Measurements from ENCODE around the gene CAMTA2.
A peak's percentile ranks its signal among the peaks of the same experiment; 100 is the strongest.

Gene CAMTA2

DNA sequence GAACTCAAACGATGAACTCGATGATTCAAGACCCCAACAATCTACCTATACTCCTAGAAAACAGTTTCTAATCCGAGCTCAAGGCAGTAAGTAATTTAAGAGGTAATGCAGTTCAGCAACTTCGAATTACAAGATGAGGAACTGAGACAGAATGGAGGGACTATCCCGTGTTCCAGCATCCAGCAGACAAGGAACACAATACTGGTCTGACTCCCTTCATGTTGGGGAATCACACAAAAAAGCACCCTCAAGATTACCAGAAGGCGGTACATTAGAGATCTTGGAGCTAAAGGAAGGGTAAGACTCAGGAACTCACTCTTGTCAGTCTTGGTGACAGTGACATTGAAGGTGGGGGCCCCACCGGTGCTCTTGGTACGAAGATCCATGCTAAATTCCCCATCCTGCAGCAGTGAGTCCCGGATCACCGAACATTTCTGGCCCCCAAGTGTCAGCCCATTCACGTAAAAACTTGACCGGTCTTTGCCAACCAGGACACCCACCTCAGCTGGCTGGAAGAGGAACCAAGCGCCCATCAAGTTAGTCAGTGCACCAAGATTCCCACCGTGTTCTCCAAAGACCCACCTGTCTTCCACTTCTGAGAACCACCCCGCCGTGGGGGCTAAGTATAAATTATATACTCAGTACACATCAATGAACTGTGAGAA lies 41.0 kb downstream of the CAMTA2 start:
- DNase-seq (ENCODE audit: low read depth) = no peak

DNA sequence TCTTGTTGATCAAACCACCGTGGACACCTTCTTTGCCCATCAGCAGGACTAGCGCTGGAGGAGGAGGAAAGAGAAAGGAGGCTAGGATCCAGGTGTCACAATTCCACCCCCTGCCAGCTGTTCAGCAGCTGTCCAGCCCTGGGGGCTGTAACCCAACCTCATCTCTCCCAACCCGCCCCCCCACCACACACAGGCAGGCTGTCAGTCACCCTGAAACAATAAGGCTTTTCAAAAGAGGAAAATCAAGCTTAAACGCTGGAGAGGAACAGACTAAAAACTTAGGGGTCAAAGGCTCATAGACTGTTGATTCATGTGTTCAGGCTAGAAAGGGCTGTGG lies 41.6 kb downstream of the CAMTA2 start:
- DNase-seq (ENCODE audit: low read depth) = no peak

DNA sequence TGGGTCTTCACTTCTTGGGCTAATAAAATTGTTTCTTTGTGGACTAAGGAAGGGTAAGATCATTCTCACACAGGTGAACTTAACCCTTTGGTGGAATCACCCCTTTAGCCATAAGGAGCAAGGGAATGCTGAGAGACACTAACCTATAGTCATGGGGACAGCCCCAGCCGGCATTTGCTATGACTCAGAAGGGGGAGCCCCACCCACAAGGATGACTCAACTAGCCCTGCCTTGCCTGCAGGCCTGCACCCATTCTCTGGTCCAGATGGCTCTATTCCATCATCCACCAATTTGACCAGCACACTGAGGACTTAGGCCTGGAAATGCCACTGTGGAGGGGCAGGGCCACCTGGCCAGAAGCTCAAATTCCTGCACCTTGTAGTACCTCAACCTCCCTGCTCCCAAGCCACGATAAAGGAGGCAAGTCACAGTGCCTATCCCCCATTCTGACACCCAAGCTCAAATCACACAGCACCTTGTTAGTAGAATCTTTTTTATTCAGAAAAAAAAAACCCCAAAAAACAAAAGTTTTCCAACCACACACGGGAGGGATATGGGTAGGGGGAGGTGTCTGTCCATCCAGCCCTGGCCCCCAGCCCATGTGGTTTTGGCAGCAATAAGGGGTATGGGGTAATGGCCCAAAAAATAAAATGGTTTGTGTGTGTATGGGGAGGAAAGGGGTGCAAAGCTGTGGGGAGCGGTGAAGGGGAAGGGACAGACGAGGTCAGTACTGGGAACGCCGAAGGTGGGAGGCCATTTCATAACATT lies 42.1 kb downstream of the CAMTA2 start:
- peak; percentile 68 for DNase-seq (ENCODE audit: low read depth)

DNA sequence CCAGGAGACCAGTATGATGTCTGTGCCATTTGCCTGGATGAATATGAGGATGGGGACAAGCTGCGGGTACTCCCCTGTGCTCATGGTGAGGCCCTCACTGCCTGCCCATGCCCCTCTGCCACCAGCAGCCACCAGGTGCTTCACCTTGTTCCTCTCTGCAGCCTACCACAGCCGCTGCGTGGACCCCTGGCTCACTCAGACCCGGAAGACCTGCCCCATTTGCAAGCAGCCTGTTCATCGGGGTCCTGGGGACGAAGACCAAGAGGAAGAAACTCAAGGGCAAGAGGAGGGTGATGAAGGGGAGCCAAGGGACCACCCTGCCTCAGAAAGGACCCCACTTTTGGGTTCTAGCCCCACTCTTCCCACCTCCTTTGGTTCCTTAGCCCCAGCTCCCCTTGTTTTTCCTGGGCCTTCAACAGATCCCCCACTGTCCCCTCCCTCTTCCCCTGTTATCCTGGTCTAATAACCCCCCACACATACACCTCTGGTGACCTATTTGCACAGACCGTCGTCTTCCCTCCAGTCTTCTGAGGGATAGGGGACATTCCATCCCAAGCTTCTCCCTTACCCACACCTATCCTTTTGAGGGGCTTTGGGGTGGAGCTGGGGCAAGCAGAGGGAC lies 42.8 kb downstream of the CAMTA2 start:
- DNase-seq (ENCODE audit: low read depth) = no peak

DNA sequence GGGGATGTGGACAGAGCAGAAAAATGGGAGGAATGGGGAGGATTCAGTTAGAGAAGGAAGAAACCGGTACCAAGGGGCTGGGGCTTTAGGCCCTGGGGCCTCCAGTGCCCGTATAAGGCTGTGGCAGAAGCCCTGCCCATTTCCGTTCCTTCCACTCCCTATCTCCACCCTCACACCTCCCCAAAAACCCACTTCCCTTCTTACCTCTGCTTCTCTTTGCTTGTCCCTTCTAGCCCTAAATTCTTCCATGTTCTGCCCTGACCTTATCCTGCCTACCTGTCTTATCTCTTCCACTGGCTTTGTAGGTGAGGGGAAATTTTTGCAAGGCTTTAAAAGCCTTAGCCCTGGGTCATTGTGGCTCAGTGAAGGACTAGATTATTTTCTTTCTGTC lies 43.3 kb downstream of the CAMTA2 start:
- no peak for DNase-seq (ENCODE audit: low read depth)

DNA sequence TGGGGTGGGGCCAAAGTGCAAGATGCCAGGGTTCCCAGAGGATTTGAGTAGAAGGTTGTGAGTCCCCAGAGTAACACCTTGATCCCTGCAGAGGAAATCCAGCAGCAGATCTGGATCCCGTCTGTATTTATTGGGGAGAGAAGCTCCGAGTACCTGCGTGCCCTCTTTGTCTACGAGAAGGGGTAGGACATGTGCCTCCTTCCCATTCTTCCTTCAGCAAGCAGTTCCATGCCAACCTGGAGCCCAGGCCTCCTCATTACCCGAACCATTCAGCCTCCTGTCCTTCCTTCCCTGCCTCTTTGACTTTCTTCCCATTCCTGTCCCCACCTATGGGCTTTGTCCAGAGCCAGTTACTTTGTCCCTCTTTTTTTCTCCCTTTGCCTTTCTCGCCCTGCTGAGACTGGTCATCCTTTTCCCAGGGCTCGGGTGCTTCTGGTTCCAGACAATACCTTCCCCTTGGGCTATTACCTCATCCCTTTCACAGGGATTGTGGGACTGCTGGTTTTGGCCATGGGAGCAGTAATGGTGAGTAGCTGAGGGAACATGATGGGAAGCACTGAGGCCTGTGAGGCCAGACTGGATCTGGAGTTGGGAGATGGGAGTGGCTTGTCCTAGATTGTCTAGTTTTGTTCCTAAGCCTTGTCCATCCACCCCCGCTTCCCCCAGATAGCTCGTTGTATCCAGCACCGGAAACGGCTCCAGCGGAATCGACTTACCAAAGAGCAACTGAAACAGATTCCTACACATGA lies 44.5 kb downstream of the CAMTA2 start:
- no peak for DNase-seq (ENCODE audit: low read depth)

DNA sequence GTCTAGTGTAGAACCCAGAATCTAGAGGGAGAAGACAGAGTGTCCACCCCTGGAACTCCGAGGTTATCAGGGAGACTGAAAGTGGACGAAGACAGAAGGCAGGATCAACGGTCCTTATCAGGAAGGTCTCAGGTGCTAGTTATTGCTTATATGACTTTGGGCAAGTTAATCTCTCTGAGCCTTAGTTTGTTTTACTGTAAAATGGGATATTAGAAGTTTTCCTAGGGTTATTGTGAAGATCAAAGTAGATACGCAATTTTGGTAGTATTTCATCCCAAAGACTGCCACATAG lies 46.2 kb downstream of the CAMTA2 start:
- no peak for DNase-seq (ENCODE audit: low read depth)

DNA sequence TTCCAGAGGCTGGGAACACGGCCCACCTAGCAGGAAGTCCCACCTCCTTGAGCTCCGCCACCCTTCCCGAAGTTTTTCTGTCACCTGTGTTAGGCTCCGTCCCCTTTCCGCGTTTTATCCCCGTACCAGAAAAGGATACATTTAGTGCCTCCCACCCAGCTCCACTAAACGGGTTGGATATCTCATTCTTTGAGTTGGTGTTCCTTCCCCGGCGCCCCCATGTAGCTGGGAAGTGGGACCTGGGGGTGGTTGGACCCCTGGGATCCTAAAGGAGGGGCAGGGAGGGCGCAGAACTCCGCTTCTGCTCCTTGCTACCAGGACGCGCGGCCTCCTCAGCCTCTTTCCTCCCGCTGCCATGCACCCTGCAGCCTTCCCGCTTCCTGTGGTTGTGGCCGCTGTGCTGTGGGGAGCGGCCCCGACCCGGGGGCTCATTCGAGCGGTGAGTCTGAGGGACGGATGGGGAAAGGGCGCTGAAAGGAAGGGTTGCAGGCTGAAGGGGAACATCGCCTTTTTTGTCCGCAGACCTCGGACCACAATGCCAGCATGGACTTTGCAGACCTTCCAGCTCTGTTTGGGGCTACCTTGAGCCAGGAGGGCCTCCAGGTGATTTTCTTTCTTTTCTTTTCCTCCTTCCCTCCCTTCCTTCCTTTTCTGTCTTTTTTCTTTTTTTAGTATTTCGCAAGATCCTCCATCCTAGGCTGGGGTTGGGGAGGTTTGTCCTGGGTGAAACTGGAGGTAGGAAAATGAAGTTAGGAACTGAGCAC lies 46.7 kb downstream of the CAMTA2 start:
- no peak for DNase-seq (ENCODE audit: low read depth)

DNA sequence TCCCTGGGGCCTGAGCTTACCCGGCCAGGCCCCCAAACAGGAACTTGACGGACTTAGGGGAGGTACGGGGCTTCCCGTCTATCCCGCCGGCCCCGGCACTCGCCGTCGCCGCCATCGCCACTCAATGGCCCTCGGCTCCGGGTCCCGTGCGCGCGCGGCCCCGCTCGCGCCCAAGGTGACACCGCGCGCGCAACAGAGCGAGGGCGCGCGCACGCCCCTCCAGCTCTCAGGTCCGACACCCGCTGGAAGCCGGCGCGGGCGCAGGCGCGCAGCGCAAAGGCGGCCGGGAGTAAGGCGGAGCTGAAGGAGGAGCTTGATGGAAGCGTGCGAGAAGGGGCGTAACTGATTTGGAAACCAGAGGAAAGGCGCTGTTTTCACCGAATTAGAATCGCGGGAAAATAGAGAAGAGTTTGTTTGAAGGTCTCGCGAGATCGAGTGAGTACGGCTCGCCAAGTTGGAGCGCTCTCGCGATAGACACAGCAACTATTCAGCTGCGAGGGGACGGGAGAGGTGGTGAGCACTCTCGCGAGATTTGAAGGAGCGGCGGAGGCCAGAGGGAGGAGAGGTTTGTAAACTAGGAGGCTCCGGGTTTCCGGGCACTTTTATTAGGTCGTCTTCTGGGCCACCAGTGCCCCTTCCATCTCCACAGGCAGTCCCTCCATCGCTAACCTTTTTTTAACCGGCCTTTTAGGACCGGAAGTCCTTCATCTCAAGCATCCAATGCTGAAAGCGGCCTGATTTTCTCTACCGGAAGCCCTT lies 47.5 kb downstream of the CAMTA2 start, which contains the start of the genes RNF167 and SLC25A11:
Gene RNF167 (plus strand): TSS at position 473 of the 759 bp plus-strand sequence. CDS start 642 bp downstream, outside the sequence.
Gene SLC25A11 (minus strand): TSS at position 251 of the 759 bp plus-strand sequence. CDS start 136 bp downstream, at position 115.
- DNase-seq (ENCODE audit: low read depth) = peak; percentile 87

DNA sequence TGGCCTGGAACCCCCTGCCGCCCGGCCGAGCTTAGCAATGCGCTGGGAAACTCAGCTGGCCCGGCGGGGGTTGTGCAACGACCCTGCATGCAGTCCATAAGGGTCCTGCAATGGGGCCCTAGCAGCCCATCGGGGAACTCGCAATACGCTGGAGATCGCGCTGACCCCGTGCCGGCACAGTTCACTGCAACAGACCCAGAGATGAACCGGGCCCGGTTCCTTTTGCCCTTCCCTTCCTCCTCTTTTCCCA lies 48.0 kb downstream of the CAMTA2 start:
- DNase-seq (ENCODE audit: low read depth) = no peak

DNA sequence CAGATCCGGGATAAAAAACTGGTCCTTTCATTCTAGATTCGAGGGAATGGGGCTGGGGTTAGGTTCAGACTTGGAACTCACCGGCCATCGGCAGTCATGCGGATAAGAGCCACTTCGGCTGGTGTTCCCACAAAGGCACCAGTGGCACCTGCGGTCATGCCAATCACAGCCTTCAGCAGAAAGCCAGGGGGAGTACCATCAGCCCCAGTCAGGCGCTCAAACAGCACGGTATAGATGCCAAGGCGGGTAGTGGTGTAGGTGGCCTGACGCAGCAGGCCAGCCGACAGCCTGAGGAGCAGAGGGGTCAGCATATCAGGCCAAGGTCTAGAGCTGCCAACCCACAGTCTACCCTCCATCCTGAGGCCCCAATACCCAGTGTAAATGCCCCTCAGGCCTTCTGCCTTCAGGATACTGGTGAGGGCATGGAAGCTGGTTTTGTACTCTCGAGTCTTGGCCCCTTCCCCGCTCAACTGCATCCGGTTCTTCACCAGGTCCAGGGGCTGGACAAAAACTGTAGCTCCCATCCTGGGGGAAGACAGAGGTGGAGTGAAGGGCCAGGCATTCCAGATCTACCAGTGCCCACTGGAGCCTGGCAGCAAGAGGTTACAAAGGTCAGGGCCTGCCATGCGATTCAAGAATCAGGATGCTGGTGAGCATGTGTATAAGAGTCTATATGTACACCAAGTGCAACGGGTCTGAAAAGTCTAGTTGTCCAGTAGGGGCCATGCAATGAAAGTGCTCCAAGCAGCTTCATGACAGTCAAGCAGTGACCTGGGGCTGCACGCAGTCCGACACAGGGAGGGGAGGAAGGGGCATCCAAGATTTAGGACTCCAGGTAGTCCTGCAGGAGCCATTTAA lies 48.6 kb downstream of the CAMTA2 start:
- no peak for DNase-seq (ENCODE audit: low read depth)

DNA sequence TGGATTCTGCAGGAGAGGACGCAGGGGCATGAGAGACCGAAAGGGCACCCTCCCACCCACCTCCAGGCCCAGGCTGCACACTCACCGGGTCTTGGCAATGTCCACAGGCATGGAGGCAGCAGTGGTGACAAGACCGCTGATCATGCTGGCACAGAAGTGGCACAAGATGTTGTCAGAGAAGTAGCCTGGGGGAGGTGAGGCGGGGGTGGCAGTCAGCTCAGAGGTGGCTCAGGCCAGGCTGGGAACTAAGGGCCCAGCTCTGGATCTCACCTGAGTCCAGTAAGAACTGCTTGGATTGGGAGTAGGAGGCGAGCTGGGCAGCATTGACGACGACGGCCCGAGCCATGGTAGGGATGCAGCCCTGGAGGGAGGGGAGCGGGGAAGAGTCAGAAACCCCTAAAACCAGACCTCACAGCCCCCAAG lies 49.4 kb downstream of the CAMTA2 start:
- DNase-seq (ENCODE audit: low read depth) = no peak

DNA sequence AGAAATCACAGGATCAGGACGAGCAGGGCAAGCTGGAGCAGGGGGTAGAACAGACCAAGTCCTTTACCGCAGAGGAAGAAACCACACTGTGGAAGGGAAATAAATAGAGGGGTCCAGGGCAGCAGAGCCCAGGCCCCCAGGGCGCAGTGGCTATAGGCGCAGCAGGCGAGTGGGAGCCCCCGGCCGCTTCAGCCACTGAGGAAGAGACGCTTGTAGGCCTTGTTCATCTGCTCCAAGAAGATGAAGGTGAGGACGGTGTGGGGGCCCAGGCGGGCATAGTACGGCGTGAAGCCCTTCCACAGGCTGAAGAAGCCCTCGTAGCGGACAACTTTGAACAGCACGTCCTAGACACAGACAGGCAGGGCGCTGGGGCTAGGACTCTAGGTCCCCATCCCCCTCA lies 49.9 kb downstream of the CAMTA2 start:
- no peak for DNase-seq (ENCODE audit: low read depth)

DNA sequence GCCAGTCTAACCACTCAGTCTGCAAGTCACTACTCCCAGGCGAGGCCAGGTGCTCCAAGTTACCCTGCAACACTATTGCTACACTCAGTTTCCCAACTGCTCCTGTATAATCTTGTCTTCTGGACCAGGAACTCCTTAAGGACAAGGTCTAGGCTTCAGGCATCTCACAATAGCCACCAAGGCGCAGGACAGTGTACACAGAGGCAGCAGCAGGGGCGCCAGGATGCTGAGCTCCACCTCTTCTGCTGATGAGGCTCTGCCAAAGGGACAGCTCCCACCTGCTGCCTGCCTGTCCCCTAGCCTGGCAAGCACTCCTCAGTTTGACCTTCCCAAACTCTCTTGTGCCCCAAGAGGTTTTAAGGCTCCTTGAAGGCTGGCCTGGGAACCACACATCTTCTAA lies 51.0 kb downstream of the CAMTA2 start:
- DNase-seq (ENCODE audit: low read depth) = no peak

DNA sequence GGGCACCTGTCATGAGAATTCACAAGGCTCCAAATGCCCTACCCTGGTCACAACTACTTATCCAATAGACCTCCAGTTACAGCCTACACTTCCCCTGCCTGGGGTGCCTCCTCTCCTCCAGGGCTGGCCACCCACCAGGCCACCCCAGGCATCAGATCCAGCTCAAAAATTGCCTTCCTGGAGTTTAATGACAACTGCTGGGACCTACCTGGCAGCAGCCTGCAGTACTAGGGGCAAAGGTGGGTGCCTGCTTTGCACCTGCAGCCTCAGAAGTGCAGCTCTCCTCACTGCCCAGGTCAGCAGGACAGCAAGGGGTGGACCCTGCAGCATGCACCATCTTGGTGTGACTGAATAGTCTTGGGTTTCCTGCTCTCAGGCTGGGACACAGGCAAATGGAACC lies 51.8 kb downstream of the CAMTA2 start:
- no peak for DNase-seq (ENCODE audit: low read depth)

DNA sequence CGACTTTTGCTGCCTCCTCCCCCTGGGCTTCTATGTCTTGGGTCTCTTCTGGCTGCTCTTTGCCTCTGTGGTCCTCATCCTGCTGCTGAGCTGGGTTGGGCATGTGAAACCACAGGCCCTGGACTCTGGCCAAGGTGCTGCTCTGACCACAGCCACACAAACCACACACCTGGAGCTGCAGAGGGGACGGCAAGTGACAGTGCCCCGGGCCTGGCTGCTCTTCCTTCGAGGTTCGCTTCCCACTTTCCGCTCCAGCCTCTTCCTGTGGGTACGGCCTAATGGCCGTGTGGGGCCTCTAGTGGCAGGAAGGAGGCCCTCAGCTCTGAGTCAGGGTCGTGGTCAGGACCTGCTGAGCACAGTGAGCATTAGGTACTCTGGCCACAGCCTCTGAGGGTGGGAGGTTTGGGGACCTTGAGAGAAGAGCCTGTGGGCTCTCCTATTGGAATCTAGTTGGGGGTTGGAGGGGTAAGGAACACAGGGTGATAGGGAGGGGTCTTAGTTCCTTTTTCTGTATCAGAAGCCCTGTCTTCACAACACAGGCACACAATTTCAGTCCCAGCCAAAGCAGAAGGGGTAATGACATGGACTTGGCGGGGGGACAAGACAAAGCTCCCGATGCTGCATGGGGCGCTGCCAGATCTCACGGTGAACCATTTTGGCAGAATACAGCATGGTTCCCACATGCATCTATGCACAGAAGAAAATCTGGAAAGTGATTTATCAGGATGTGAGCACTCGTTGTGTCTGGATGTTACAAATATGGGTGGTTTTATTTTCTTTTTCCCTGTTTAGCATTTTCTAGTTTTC lies 53.1 kb downstream of the CAMTA2 start:
- no peak for DNase-seq (ENCODE audit: low read depth)

DNA sequence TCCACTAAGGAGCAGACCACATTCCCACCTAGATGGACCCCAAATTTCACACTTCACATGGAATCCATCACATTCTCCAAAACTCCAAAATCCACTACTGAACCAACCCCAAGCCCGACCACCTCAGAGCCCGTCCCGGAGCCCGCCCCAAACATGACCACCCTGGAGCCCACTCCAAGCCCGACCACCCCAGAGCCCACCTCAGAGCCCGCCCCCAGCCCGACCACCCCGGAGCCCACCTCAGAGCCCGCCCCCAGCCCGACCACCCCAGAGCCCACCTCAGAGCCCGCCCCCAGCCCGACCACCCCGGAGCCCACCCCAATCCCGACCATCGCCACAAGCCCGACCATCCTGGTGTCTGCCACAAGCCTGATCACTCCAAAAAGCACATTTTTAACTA lies 53.8 kb downstream of the CAMTA2 start:
- DNase-seq (ENCODE audit: low read depth) = no peak

DNA sequence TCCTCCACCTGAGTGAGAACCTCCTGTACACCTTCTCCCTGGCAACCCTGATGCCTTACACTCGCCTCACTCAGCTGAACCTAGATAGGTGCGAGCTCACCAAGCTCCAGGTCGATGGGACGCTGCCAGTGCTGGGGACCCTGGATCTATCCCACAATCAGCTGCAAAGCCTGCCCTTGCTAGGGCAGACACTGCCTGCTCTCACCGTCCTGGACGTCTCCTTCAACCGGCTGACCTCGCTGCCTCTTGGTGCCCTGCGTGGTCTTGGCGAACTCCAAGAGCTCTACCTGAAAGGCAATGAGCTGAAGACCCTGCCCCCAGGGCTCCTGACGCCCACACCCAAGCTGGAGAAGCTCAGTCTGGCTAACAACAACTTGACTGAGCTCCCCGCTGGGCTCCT lies 54.7 kb downstream of the CAMTA2 start:
- DNase-seq (ENCODE audit: low read depth) = no peak

DNA sequence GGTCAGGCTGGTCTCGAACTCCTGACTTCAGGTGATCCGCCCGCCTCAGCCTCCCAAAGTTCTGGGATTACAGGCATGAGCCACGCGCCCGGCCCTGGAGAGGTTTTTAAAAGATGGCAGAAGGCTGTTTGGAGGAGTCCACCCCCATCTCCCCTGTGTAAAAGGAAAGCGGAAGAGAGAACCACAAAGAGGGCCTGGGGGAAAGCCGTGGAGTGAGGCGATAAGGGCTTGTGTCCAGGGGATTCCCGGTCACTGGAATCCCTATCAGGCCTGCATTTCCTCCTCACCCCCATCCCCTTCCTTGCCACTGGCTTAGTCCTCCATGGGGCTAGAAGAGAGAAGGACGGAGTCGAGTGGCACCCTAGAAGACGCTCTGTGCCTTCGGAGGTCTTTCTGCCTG lies 55.5 kb downstream of the CAMTA2 start, which contains the start of gene GP1BA:
Gene GP1BA (plus strand): TSS at position 315 of the 400 bp plus-strand sequence. CDS start 328 bp downstream, outside the sequence.
- DNase-seq (ENCODE audit: low read depth) = no peak

DNA sequence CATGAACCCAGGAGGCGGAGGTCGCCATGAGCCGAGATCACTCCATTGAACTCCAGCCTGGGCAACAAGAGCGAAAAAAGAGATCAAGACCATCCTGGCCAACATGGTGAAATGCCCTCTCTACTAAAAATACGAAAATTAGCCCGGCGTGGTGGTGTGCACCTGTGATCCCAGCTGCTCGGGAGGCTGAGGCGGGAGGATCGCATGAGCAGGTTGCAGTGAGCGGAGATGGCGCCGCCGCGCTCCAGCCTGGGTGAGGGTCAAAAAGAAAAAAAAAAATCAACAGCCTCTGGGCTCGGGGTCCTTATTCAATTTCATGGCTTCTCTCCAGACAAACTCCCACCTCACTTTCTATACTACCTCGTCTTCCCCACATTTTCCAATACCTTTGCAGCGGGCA lies 58.6 kb downstream of the CAMTA2 start:
- DNase-seq (ENCODE audit: low read depth) = no peak
